AG04450 (cell line): Measurements from ENCODE around the gene MCUB. TPM values are rescaled to one million over a fixed set of nuclear protein-coding genes. Genes with fewer than 3 reads are reported as not detected.

ENCODE experiments used
- CTCF ChIA-PET: fragments of 300-600, 350-600 bp; formaldehyde crosslinking; extraction: SDS; loops from one replicate; lab custom pipeline; 2022; ENCODE audit warnings: antibody characterized with exemption, inconsistent platforms; lab: Charles Lee
- POLR2A ChIA-PET: fragments of 350-600 bp; formaldehyde crosslinking; extraction: SDS; loops from one replicate; lab custom pipeline; 2021; ENCODE audit warnings: antibody characterized with exemption, inconsistent platforms; lab: Yijun Ruan, JAX
- DNase-seq: peaks from one replicate; pipeline ENCODE4 v3.0.0-alpha.2; 2011; ENCODE audit warnings: low read depth, low spot score
- H3K27ac ChIP-seq: one replicate; pipeline ENCODE4 v1.5.1; 2012; ENCODE audit warnings: low read depth, low read length, control low read depth
- H3K27me3 ChIP-seq: one replicate; pipeline ENCODE4 v1.6.0; 2012; ENCODE audit warnings: low read length; ENCODE audit not compliant: control insufficient read depth, insufficient read depth
- H3K4me3 ChIP-seq: 2 replicates; pipeline ENCODE4 v1.5.1; 2011; ENCODE audit warnings: mild to moderate bottlenecking, low read depth, low read length, control low read depth
- H3K9me3 ChIP-seq: 2 replicates; pipeline ENCODE4 v1.5.1; 2012; ENCODE audit warnings: low read length; ENCODE audit not compliant: control insufficient read depth, insufficient read depth
- polyA plus RNA-seq: library from polyadenylated mRNA; depleted of rRNA; stranded (reverse); fragments of >200 nt; gene quantifications from 2 replicates; pipeline ENCODE4 v1.2.3, GENCODE V29; 2011
- TF ChIP-seq, protein P1 (sequence below): IDR thresholded peaks from 2 replicates; pipeline ENCODE4 v1.5.1; 2011; ENCODE audit warnings: low read depth, low read length, control low read depth, inconsistent platforms

The MCUB gene
- polyA plus RNA-seq, 1 experiment, result 16.8 TPM

DNA sequence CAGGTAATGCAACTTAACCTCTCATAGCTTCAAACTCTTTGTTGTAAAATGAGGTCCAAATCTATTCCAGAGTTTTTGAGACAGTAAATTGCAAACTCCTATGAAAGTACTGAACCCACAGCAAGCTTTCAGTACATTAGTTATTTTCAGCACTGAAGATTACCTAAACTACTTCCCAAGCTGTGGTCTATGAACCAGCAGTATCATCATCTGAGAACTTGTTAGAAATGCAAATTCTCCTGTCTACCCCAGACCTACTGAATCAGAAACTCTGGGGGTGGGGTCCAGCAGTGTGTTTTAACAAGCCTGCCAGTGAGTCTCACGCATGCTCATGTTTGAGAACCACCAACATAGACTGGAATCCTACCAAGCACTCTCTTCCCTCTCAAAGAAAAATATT lies 148.9 kb downstream of the MCUB start:
- DNase-seq, result no peak
- no peak overlapping the region for H3K27ac ChIP-seq
- CTCF ChIA-PET, result no interaction called here
- no peaks in the 10 kb centered on the region for H3K27me3 ChIP-seq
- POLR2A ChIA-PET, result no interaction called here
- no peak overlapping the region for H3K4me3 ChIP-seq
- H3K9me3 ChIP-seq, result no peaks in the 10 kb centered on the region
- TF ChIP-seq, protein P1, sequence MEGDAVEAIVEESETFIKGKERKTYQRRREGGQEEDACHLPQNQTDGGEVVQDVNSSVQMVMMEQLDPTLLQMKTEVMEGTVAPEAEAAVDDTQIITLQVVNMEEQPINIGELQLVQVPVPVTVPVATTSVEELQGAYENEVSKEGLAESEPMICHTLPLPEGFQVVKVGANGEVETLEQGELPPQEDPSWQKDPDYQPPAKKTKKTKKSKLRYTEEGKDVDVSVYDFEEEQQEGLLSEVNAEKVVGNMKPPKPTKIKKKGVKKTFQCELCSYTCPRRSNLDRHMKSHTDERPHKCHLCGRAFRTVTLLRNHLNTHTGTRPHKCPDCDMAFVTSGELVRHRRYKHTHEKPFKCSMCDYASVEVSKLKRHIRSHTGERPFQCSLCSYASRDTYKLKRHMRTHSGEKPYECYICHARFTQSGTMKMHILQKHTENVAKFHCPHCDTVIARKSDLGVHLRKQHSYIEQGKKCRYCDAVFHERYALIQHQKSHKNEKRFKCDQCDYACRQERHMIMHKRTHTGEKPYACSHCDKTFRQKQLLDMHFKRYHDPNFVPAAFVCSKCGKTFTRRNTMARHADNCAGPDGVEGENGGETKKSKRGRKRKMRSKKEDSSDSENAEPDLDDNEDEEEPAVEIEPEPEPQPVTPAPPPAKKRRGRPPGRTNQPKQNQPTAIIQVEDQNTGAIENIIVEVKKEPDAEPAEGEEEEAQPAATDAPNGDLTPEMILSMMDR, result no peak

DNA sequence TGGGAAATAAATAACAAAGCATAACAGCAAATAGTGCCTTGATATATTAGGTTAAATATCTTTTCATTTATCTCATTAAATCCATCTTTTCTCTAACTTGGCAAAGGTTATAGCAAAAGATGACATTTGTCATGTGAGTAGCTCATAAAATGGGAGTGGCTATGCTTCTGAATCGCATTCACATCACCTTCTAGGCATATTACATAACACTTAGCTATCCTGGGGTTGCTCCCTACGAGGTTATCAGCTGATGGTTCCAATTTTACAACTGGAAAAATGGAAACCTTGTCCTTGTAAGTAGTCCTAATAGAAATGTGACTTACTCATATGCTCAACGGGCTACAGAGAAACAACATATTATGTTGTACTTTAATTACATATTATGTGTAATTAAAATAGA lies 153.5 kb downstream of the MCUB start:
- H3K27me3 ChIP-seq, result no peaks in the 10 kb centered on the region
- CTCF ChIA-PET, result no interaction called here
- DNase-seq, result no peak
- no peak overlapping the region for H3K27ac ChIP-seq
- H3K9me3 ChIP-seq, result no peaks in the 10 kb centered on the region
- TF ChIP-seq, protein P1, result no peak
- no peak overlapping the region for H3K4me3 ChIP-seq
- POLR2A ChIA-PET, result no interaction called here

DNA sequence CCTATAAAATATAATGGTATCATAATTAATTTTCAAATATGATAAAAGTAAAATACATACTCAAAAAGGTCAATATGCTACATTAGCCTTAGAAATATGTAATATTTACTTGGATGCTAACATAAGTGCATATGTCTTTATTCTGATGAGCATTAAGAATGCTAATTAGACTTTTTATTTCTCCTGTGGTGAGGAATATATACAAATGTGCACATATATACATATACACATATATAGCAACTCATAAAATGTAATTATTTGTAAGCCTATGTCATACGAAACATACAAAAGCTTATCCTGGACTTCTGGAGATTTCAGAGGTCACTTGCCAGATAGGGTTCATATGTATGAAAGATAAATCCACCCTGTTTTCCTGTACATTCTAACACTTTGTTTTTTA lies 158.7 kb downstream of the MCUB start:
- no peak for DNase-seq
- H3K27me3 ChIP-seq, result no peaks in the 10 kb centered on the region
- H3K4me3 ChIP-seq, result no peak overlapping the region
- no peaks in the 10 kb centered on the region for H3K9me3 ChIP-seq
- TF ChIP-seq, protein P1, result no peak
- no peak overlapping the region for H3K27ac ChIP-seq
- CTCF ChIA-PET, result no interaction called here
- POLR2A ChIA-PET, result no interaction called here

DNA sequence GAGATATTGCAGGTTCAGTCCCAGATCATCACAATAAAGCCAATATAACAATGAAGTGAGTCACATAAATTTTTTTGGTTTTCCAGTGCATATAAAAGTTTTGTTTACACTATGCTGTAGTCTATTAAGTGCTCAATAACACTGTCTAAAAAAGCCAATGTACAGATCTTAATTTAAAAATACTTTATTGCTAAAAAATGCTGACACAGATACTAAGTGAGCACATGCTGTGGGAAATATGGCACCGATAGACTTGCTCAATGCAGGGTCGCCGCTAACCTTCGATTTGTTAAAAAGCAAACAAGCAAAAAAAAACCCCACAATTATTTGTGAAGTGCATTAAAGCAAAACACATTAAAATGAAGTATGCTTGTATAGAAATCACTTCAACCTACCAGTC lies 159.6 kb downstream of the MCUB start:
- no peak overlapping the region for H3K4me3 ChIP-seq
- no peaks in the 10 kb centered on the region for H3K27me3 ChIP-seq
- TF ChIP-seq, protein P1, result no peak
- H3K27ac ChIP-seq, result no peak overlapping the region
- no peaks in the 10 kb centered on the region for H3K9me3 ChIP-seq
- POLR2A ChIA-PET, result no interaction called here
- DNase-seq, result no peak
- CTCF ChIA-PET, result no interaction called here

DNA sequence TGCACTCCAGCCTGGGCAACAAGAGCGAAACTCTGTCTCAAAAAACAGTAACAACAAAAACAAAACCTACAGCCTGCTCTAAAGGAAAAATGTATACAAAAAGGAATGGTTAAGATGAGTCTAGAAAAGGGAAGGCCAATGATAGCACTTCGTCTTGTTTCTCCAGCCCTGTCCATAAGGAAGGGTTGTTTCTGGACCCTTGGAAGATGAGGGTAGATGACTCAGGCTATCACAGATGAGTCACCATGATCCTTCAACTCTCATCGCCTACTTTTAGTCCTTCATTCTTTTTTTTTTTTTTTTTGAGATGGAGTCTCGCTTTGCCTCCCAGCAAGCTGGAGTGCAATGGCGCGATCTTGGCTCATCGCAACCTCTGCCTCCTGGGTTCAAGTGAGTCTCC lies 161.0 kb downstream of the MCUB start:
- Histone ChIP-seq H3K4me3 (no peak overlapping the region), H3K27me3 (no peaks in the 10 kb centered on the region), H3K9me3 (no peaks in the 10 kb centered on the region), H3K27ac (no peak overlapping the region)
- TF ChIP-seq, protein P1, result no peak
- DNase-seq, result no peak
- CTCF ChIA-PET, result no interaction called here
- POLR2A ChIA-PET, result no interaction called here
